Measurements from ENCODE around the gene NPDC1.

The NPDC1 gene

DNA sequence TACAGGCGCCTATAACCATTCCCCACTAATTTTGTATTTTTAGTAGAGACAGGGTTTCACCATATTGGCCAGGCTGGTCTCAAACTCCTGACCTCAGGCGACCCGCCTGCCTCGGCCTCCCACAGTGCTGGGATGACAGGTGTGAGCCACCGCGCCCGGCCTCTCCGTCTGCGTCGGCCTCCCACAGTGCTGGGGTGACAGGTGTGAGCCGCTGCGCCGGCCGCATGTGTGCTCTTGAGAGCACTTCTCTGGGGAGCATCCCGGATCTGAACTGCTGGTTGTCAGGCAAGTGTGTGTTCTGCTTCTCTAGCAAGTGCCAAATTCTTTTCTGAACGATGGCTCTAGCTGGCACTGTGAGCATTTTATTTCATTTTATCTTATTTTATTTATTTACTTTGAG is 11.6 kb upstream of the NPDC1 start:
- in situ Hi-C loops (cut with MboI; ENCODE audit: low sequenced_read_pairs) = no loop called here

DNA sequence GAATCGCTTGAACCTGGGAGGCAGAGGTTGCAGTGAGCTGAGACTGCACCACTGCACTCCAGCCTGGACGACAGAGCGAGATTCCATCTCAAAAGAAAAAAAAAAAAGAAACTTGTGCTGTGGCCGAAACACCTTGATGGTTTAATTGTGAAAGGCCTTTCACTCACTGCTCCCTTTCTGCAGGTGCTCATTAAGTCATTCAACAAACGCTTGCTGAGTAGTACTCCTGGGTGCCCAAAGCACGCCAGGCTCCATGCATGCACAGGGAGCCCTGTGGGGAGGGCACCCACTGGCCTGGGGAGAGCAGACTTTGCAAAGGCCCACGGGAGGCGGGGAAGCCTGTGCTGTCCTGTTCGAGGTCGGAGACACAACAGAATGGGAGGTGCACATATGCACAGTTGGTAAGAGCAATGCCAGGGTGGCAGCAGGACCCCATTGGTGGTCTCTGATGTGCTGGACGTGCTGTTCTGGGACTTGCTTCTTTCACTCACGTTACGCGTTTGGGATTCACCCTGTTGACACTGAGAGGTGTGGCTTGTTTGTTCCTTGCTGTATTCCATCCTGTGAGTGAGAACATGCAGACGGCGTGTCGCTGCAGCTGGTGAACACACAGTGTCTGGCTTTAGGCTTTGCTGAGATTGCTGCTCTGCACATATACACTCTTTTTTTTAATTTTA is 10.9 kb upstream of the NPDC1 start:
- in situ Hi-C loops (cut with MboI; ENCODE audit: low sequenced_read_pairs) = no loop called here

DNA sequence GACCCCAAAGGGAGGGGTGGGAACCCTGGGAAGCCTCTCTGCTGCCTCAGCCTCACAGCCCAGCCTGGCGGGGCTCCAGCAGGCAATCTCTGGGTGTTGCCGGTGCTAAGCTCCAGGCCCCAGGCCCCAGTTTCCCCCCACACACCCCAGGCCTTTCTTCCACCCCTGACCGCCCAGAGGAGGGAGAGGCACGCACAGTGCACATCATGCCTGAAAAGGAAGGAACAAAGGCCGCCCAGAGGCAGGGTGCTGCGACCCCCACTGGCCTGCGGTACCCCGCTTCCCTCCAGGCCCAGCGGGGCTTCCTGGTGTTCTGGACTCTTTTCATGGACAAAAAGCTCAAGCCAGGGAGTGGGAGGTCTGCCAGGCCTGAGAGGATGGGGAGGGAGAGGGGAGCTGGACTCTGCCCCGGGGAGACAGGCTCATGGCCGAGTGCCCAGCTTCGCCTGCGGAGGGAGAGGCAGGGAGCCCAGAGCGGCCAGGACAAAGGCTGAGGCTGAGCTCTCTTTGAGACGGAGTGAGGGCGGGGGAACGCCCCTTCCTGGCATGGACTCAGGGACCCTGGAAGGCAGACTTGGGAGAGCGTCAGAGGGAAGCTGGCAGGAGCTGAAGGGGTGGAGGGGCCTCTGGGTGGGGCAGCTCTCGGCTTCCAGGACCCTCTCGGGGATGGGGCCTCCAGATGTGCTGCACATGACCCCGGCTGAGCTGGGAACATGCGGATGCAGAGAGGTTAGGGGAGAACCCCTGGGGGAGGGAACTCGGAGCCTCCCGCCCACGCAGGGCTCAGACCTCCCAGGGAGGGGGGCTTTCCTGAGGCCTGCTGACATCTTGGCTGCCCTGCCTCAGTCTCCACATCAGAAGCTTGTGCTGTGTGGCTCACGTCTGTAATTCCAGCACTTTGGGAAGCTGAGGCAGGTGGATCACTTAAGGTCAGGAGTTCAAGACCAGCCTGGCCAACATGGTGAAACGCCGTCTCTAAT is 9.7 kb upstream of the NPDC1 start:
- in situ Hi-C loops (cut with MboI; ENCODE audit: low sequenced_read_pairs) = no loop called here

DNA sequence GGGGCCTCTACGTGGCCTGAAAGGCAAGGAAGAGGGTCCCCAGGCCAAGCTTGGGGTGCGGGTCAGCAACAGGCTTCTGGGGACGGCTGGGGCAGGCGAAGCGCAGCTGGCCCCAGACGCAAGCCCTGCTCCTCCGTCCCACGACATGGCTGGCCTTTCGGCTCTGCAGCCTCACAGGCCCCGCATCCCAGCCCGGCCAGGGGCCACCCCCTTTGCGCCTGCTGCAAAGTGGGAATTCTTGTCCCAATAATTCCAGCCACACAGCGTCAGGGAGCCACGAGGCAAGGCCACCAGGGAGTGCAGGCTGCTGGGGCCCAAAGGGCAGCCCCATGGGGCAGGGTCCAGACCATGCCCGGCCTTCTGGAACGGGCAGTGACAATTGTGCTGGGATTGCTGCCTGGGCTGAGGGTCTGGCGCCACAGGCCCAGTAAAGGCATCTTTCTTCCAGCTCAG is 9.0 kb upstream of the NPDC1 start:
- in situ Hi-C loops (cut with MboI; ENCODE audit: low sequenced_read_pairs) = no loop called here

DNA sequence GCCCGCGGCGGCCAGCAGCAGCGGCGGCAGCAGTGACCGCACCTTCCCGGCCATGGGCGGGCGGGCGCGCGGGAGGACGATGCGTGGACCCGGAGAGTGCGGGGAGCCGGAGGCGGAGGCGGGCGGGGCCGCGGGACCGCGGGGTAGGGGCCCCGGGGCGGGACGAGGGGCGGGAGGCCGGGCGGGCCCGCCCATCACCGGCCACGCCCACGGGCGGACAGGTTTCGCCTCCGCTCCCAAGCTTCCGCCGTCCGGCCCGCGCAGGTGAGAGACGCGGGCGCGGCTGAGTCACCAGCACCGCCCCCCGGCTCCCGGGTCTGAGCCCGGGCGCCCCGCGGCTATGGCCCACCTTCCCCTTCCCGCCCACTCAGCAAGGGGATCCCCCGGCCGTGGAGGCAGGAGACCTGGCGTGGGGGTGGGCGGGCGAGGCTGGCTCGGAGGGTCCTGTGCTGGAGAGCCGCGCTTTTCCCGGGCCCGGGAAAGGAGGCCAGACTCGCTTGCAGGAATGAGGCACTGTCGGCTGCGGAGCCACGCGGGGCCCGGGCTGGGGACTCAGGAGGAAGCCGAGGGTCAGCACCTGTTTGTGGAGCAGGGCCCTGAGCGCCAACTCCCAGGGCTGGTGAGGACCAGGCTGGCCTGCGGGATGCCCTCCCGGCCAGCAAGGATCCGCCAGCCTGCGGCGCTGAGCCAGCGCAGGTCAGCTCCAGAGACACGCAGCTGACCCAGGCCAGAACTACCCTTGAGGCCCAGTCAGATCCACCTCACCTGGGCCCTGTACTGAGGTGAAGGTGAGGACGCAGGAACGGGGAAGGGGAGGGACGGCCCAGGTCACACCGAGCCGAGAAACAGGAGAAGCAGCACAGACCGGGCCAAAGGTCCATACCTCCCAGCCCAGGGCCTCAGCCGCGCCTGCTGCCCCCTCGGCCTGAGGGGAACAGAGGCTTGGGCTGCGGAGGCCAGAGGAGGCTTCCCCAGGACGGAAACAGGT is 8.3 kb upstream of the NPDC1 start, which contains the start of gene ENTPD2:
Gene ENTPD2, minus strand, starts transcription at position 118 of the 988 bp plus-strand sequence. Its CDS starts 64 bp downstream, at position 54.
- in situ Hi-C loops (cut with MboI; ENCODE audit: low sequenced_read_pairs) = no loop called here

DNA sequence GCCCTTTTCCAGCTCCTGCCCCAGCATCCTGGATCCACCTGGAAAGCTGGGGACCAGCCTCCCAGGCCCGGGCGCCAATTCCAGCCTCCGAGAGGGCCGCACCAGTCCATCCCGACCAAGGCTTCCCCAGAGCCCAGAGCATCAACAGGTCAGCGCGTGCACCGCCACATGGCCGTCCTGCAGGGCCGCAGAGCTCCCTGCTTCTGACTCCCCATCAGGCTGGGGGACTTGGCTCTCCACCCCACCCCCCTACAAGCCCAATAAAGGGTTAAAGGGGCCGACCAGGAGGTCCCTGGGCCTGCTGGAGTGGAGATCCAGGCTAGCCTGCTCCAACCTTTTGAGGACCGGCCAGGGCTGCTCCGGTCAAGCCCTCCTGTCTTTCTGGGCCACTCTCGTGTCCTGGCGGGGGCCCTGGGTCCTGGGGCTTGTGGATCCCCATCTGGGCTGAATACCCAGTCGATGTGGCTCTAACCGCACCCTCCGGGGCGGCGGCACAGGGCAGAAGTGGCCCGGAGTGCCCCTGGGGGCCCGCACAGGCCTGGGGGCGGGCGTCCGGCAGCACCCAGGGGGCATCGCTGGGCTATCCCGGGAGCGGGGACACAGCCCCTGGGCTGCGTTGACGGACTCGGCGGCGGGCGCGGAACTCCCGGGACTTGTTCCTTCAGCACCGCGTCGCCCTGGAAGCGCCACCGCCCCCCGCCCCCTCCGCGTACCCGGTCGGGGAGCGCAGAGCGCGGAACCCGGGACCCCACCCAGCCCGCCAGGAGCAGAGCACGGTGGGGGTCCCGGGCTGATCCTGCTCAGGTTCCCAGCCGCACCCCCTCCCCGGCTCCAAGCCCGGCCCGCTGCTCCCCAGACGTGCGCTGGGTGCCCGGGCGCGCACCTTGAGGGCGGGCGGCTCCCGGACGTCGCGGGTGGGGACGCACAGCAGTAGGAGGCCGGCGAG is 7.3 kb upstream of the NPDC1 start:
- in situ Hi-C loops (cut with MboI; ENCODE audit: low sequenced_read_pairs) = no loop called here

DNA sequence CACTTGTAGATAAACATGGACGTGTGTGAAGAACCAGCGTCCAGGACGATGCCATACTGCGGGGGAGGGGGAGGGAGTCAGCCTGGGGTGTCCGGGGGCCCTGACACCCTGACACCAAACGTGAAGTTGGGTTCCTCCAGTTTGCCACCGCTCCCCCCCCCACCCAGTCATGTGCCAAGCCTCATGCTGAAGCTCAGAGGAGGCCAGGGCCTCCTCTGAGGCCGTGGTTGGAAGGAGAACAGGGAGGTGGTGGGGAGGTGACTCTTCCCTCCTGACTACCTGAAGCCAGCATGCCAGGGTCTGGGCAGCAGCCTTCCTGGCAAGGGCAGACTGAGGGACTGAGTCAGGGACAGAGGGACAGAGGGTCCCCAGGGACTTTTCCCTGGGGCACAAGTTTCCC is 6.3 kb upstream of the NPDC1 start:
- in situ Hi-C loops (cut with MboI; ENCODE audit: low sequenced_read_pairs) = no loop called here

DNA sequence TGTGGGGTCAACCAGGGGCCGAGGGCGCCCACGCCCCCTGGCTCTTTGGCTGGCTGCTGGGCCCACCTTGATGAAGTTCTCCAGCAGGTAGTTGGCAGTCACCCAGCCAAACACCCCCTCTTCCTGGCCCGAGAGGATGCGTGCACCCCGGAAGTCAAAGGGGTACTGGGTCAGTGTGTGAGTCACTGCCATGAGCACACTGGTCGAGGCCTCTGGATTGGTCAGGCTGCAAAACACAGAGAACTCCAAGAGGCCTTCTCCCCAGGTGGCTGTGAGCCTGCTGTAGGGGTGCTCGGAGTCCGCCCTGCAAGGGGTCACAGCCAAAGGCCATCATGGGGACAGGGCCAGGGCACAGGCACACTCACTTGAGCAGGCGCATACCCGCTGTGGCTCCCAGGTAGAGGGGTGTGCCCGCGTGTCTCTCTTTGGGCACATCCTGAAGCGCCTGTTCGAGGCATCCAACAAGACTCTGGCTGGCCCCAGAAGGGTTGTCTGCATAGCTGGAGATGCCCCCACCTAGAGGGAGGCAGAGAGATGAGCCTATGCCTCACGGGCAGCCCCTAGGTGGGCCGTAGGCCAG is 5.3 kb upstream of the NPDC1 start:
- in situ Hi-C loops (cut with MboI; ENCODE audit: low sequenced_read_pairs) = no loop called here

DNA sequence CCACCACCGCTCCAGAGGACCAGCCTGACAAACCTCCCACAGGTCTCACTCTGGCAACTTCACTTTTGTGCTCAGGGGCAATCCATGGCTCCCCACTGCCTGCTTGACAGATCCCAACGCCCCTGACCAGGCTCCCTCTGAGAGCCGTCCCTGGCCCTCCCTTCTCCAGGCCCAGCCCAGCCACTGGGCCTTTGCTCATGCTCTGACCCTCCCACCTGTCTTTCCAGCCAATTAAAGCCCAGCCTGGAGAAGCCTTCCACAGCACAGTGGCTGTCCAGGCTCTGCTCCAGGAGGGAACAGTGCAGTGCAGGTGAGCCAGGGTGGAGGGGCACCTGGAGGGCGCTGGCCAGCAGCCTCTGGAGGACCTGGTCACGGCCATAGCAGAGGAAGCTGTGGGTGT is 4.6 kb upstream of the NPDC1 start:
- in situ Hi-C loops (cut with MboI; ENCODE audit: low sequenced_read_pairs) = no loop called here

DNA sequence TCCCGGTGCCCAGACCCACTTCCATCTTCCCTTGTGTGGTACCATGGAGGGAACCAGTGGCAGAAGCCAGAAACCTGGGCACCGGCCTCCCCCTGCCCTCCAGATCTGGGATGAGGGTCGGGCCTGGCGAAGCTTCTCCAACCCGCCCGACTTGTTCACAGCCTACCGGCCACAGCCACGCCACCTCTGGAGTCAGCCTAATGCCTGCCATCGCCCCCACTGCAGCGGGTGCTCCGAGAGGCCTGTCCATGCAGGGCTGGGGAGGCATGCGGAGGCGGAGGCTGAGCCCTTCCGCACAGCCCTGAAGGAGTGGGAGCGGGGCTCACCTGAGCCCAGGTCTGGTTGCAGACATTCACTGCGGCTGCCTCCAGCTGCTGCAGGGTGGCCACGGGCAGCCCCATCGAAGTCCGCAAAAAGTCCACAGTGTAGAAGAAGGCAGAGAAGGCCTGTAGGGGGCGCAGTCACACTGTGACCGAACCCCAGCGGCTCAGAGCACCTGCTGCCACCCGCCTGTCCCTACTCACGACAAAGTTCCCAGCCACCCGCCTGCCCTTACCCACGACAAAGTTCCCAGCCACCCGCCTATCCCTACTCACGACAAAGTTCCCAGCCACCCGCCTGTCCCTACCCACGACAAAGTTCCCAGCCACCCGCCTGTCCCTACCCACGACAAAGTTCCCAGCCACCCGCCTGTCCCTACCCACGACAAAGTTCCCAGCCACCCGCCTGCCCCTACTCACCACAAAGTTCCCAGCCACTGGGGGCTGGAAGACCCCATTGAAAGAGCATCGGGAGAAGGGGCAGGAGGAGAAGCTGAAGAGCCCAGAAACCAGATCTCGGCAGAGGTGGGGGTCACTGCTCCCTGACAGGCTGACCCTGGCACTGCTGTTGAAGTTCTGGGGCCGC is 3.8 kb upstream of the NPDC1 start:
- in situ Hi-C loops (cut with MboI; ENCODE audit: low sequenced_read_pairs) = no loop called here

DNA sequence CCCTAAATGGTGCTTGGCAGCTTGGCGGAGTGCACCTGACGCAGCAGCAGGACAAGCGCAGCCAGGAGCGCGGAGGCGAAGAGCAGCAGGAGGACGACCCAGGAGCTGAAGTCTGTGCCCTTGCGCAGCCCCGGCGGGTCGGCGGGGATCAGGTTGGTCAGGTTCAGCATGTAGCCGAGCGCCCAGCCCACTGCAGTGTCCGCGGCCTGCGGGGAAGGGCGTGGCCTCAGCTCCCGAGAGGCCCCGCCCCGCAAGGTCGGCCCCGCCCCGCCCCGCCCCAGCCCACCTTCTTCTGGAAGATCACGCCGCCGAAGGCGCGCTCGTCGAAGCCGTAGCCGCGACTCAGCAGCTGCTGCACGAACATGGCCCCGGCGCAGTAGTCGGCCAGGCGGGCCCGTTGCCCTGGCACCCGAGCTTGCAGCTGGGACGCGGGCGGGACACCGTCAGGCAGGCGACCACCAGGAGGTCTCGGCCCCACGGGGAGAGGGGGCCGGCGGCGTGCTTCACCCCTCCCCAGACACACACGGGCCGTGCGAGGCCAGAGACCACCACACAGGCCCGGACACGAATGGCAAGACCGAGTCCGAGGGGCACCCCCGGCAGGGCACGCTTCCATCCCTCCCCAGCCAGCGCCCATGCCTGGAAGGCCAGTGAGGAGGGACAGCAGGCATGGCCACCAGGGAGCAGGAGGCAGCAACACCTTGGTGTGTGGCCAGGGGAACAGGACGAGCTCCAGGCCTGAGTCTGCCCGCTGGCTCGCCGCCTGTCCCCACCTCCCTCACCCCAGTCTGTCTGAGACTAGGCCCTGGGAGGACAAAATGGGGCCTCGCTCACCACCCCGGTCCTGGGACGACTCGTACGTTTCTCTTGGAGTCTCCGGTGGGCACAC is 2.9 kb upstream of the NPDC1 start:
- in situ Hi-C loops (cut with MboI; ENCODE audit: low sequenced_read_pairs) = no loop called here

DNA sequence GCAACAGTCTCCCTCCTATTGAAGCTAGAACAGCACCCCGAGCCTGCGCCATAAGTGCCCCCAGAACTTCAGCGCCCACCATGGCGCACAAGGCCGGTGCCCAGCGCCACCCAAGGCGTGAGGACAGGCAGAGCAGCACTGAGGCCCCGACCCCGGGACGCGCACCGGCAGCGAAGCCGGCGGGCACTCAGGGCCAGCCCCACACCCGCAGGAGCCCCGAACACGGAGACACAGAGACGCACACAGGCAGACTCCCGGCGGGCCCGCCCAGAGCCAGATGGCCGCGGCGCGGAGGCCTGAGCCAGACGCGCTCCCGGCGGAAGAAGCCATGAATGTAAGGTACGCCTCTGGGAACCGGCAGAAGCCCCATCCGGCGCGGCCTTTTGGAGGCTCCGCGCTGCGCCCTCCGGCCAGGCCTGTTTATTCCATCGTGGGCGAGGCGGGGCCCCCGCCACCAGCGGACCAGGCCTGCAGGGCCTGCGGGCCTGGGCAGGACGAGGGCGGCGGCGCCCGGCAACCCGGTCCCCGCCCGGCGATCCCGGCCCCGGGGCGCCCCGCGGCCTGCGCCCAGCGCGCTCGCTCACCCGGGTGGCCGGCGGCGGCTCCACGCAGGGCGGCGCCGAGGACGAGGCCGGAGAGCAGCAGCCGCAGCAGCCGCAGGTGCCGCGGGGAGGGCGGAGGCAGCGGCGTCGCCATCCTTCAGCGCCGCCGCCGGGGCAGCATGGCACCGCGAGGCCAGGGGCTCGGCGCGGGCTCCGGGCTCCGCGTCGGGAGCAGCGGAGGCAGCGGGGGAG is 486 bp downstream of the NPDC1 start:
- in situ Hi-C loops (cut with MboI; ENCODE audit: low sequenced_read_pairs) = no loop called here

DNA sequence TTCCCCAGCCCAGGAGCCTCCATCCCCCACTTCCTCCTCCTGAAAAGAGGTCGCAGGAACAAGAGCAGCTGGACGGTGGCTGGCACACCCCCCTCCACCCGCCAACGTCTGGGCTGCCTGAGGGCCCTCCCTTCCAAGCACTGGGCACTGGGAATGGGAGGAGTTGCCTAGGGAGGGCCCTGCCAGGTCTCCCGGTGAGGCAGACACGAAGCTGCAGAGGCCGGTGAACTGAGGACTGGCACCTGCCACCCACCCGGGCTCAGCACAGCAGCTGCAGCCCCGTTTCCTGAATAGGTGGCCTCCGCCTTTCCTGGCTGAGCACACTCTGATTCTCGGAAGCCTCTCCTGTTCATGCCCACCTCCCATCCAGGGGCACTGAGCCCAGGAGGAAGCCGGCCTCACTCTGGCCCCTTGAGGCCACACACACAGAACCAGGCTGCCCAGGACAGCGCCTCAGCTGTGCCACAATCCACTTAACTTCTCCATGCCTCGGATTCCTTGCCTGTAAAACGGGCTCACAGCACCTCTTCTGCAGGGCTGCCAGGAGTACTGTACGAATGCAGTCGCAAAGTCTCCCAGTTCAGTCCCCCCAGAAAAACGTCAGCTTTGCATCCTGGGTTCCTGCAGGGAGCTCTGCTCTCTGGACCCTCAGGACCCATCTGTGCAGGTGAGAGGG is 1.3 kb downstream of the NPDC1 start:
- in situ Hi-C loops (cut with MboI; ENCODE audit: low sequenced_read_pairs) = no loop called here

DNA sequence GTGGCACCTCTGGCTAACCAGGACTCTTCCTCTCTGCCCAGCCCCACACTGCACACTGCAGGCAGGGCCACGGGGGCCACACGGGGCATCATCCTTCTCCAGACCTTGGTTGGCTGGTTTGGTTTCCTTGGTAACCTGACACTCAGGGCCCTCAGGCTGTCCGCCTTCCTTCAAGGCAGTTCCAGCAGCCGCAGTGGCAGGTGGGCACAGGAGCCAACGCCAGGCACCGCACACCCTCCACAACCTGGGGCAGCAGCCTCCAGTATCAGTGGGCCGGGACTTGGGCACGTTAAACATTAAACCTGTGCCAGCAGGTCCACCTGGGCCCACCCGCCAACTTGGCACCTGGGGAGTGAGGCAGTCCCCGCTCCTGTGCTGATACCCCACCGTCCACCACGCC is 1.9 kb downstream of the NPDC1 start:
- in situ Hi-C loops (cut with MboI; ENCODE audit: low sequenced_read_pairs) = no loop called here

DNA sequence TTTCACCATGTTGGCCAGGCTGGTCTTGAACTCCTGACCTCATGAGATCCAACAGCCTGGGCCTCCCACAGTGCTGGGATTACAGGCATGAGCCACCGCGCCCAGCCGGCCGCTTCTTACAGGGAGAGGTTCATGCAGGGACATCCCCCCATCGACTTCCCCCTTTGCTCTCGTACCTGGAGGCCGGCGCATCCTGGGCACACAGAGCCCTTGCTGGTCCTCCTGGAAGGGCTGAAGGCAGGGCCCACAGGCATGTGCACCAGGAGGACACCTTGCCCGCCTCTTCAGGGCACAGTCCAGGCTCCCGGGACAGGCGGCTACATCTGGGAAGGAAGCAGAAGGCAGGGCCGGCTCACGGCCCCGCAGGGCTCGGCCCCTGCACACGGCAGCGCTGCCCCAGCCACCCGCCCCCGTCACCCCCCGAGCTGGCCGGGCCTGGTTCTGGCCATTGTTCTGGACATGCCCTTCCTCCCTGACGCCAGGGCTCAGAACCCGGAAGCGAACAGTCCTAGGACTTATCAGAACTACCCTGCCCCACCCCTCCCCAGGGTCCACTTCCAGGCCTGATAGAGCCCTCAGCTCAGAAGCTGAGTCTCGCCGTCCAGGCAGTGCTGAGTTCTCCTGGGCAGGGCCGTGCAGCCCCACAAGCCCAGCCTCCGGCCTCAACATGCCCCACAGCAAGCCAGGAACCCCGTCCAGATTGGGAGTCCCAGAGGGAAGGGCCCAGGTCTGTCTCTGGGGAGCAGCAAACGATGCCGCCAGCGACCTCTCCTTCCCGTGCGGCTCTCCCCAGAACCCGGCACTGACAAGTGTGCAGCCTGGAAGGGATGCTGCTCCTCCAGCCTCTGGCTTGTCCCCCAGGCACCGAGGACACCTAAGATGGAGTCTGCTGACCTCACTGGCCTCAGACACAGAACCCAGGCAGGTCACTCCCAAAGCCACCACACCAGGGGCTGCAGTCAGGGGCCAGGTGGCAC is 2.9 kb downstream of the NPDC1 start:
- in situ Hi-C loops (cut with MboI; ENCODE audit: low sequenced_read_pairs) = no loop called here

All from hTERT RPE-1 (cell line).